ENCODE results near the gene DDX5. TPM values are rescaled to one million over a fixed set of nuclear protein-coding genes. Genes with fewer than 3 reads are reported as not detected.

The DDX5 gene
- total and polyA plus RNA-seq, 2 of the 4 experiments (the other 2 are of a cell fraction), result 253 to 781 TPM

DNA sequence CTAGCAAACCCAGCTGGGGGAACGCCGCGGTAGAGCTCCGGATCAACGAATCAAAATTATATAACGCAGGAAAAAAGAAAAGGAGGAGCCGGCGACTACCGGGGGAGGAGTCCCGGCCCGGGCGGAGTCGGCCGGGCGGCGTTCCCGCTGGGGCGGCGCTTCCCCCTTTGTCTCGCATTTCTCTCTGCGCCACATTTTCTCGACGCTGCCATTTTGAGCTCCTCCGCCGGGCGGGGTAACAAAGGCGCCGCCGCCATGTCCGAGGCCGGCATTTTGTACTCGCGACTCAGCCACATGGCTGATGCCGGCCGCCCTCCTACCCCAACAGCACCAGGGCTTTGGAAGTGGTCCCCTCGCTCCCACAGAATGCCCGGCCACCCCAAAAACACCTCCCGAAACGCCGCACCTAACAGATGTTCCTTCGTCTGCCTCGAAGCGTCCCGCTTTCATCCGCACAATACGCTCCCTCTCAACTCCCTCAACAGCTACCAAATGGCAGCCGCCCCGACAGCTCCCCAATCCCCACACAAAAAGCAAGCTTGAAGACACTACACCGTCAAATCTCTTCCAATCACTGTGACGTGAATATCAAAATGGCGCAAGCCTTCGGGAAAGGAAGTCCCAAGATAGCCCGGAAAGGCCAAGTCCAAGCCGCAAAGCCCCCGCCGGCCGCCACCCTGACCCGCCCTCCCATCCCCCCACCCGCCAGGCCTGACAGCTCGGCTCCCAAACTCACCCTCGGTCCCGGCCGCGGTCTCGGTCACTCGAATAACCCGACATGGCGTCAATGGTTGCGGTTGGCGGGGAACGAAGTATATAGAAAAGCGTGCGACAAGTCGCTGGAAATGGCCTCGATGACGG is 519 bp downstream of the DDX5 start:
- H3K4me2 ChIP-seq (ENCODE audit: low read depth, low read length), result peak overlapping the region; percentile 90; the same call in 1 of the 2 replicates
- H3K27ac ChIP-seq (ENCODE audit: insufficient read depth, low read length), result peak overlapping the region; percentile 92
- peak overlapping the region; percentile 99 for H3K23ac ChIP-seq (ENCODE audit: low read depth, low read length)
- DNase-seq (peak; percentile 82), ATAC-seq (ENCODE audit: low read depth) (peak; percentile 42)
- H2AK5ac ChIP-seq (ENCODE audit: low read depth, low read length), result peak overlapping the region; percentile 98
- CTCF ChIA-PET, result no interaction called here
- peak overlapping the region; percentile 94 for H3K9ac ChIP-seq (ENCODE audit: low read depth, low read length)
- WGBS, 2 experiments (ENCODE audit: extremely low coverage in 2 of 2, insufficient read length in 1 of 2), result 0% methylated on average over 56 of the region's 76 CpGs; no CpG with 5 or more reads in 1 of the 2 experiments
- in situ Hi-C loops (cut with MboI; ENCODE audit: low sequenced_read_pairs), result no loop called here
- H3K18ac ChIP-seq (ENCODE audit: low read depth, low read length), result peak overlapping the region; percentile 88
- H3K56ac ChIP-seq (ENCODE audit: extremely low read depth, insufficient read depth, low read length), result peak overlapping the region; percentile 98
- H2BK120ac ChIP-seq (ENCODE audit: low read depth, low read length), result peak overlapping the region; percentile 61
- peak overlapping the region; percentile 93 for H3K4me3 ChIP-seq (ENCODE audit: insufficient read depth, low read depth, low read length)
- H3K9me1 ChIP-seq (ENCODE audit: insufficient read depth, low read length), result peaks cover 7% of the 10 kb centered on the region
- H4K5ac ChIP-seq (ENCODE audit: low read depth, low read length), result peak overlapping the region; percentile 77
- H4K8ac ChIP-seq (ENCODE audit: low read depth in 2 of 2, low read length in 2 of 2), result peak overlapping the region; percentile 93 to 98
- H2AFZ ChIP-seq (replicated peaks; ENCODE audit: low read length, poor library complexity), result peak overlapping the region; percentile 91
- peaks cover 79% of the 10 kb centered on the region for H4K20me1 ChIP-seq (ENCODE audit: insufficient read depth, low read length)
- peaks cover 2% of the 10 kb centered on the region; the same call in 1 of the 2 replicates for H3K4me1 ChIP-seq (ENCODE audit: control insufficient read depth, insufficient read depth, low read length)
- peak overlapping the region; percentile 98 for H4K91ac ChIP-seq (ENCODE audit: insufficient read depth, low read depth, low read length)
- TF ChIP-seq MXI1 (IDR thresholded peaks at IDR 0.05; ENCODE audit: borderline replicate concordance, low read depth, low read length) (peak; percentile 60; the same call in 1 of the 2 replicates), RFX5 (IDR thresholded peaks at IDR 0.05; ENCODE audit: low read depth, low read length) (no peak), CHD1 (IDR thresholded peaks at IDR 0.05; ENCODE audit: low read depth, low read length) (peak; percentile 97)
- TF ChIP-seq, protein P1, sequence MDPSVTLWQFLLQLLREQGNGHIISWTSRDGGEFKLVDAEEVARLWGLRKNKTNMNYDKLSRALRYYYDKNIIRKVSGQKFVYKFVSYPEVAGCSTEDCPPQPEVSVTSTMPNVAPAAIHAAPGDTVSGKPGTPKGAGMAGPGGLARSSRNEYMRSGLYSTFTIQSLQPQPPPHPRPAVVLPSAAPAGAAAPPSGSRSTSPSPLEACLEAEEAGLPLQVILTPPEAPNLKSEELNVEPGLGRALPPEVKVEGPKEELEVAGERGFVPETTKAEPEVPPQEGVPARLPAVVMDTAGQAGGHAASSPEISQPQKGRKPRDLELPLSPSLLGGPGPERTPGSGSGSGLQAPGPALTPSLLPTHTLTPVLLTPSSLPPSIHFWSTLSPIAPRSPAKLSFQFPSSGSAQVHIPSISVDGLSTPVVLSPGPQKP (IDR thresholded peaks at IDR 0.05; ENCODE audit: borderline replicate concordance, low read depth, low read length), result no peak
- POLR2A ChIA-PET (ENCODE audit: unreplicated experiment), result interaction anchor here (0.6 to 1.2 kb wide), 8 partner anchors 9 to 236 kb away, joined by 3 to 7 read pairs (median 3); partner anchors contain the start of gene POLG2
- peak overlapping the region; percentile 93 for H2BK5ac ChIP-seq (ENCODE audit: low read depth, low read length, poor library complexity, severe bottlenecking)
- H3K14ac ChIP-seq (replicated peaks; ENCODE audit: low read depth, low read length), result peak overlapping the region; percentile 99
- H2BK15ac ChIP-seq (ENCODE audit: low read depth, low read length), result no peak overlapping the region; the same call in 2 of the 3 replicates
- H3K4ac ChIP-seq (ENCODE audit: low read depth, low read length), result peak overlapping the region; percentile 99
- dilution Hi-C loops (cut with HindIII; ENCODE audit: low sequenced_read_pairs, unreplicated experiment), result no loop called here
- peak overlapping the region; percentile 100 for H2AK9ac ChIP-seq (replicated peaks; ENCODE audit: low read depth, low read length, poor library complexity)
- H2BK20ac ChIP-seq (ENCODE audit: low read depth, low read length), result no peak overlapping the region
- H3K27me3 ChIP-seq (ENCODE audit: control insufficient read depth, insufficient read depth, low read length), result no peaks in the 10 kb centered on the region
- no peaks in the 10 kb centered on the region for H3K9me3 ChIP-seq (ENCODE audit: control insufficient read depth, insufficient read depth, low read length)
- H3K79me1 ChIP-seq (ENCODE audit: low read depth in 1 of 2, low read length in 2 of 2), result peaks cover 26 to 67% of the 10 kb centered on the region in 2 experiments
- H3K36me3 ChIP-seq (ENCODE audit: control insufficient read depth, insufficient read depth, low read length), result peaks cover 46% of the 10 kb centered on the region
- intact Hi-C loops (cut with micrococcal nuclease), result no loop called here
- BruUV-seq (replicated peaks), result no TSS peak

Data from IMR-90 (cell line).